ENCODE data around the gene PANX2. TPM values are rescaled to one million over a fixed set of nuclear protein-coding genes. Genes with fewer than 3 reads are reported as not detected.
"Not testable (repeated sequence)": the region's sequence is repeated elsewhere in the genome, so short reads cannot be mapped to it uniquely, and the experiment has no call there.

Gene PANX2
- total RNA-seq, 1 donor from 2014 or later, result 4.2 TPM

GRCh38 chr22:50141891-50142363, 28.6 kb upstream of the PANX2 start:
- peaks cover 4% of the 10 kb centered on the region for H3K4me1 ChIP-seq
- no peak overlapping the region for H3K27ac ChIP-seq
- TF ChIP-seq POLR2AphosphoS5 (IDR thresholded peaks at IDR 0.05; ENCODE audit: insufficient read depth in 1 of 2, low read depth in 1 of 2), result no peak
- TF ChIP-seq POLR2A (IDR thresholded peaks at IDR 0.05), result no peak
- TF ChIP-seq CTCF (IDR thresholded peaks at IDR 0.05), result no peak
- H3K9me3 ChIP-seq, result no peaks in the 10 kb centered on the region
- H3K4me3 ChIP-seq, result no peak overlapping the region
- intact Hi-C loops (cut with DNase I), result no loop called here
- H3K27me3 ChIP-seq, result no peaks in the 10 kb centered on the region
- no peaks in the 10 kb centered on the region for H3K36me3 ChIP-seq
- DNase-seq (ENCODE audit: extremely low spot score in 2 of 2), result no peak

- intact Hi-C loops (cut with DNase I), result no loop called here
- Histone ChIP-seq H3K4me3 (no peak overlapping the region), H3K9me3 (no peaks in the 10 kb centered on the region), H3K27ac (no peak overlapping the region), H3K4me1 (peaks cover 4% of the 10 kb centered on the region), H3K27me3 (no peaks in the 10 kb centered on the region), H3K36me3 (no peaks in the 10 kb centered on the region)
- DNase-seq (ENCODE audit: extremely low spot score in 2 of 2), result no peak
- TF ChIP-seq CTCF (IDR thresholded peaks at IDR 0.05) (no peak), POLR2AphosphoS5 (IDR thresholded peaks at IDR 0.05; ENCODE audit: insufficient read depth in 1 of 2, low read depth in 1 of 2) (no peak), POLR2A (IDR thresholded peaks at IDR 0.05) (no peak)
Observed at GRCh38 chr22:50143096-50143495, 27.4 kb upstream of the PANX2 start.

GRCh38 chr22:50144005-50144614, 26.4 kb upstream of the PANX2 start:
- H3K36me3 ChIP-seq, result no peaks in the 10 kb centered on the region
- H3K27me3 ChIP-seq, result no peaks in the 10 kb centered on the region
- no peaks in the 10 kb centered on the region for H3K9me3 ChIP-seq
- DNase-seq (ENCODE audit: extremely low spot score in 2 of 2), result no peak
- TF ChIP-seq POLR2AphosphoS5 (IDR thresholded peaks at IDR 0.05; ENCODE audit: insufficient read depth in 1 of 2, low read depth in 1 of 2), result no peak
- H3K27ac ChIP-seq, result no peak overlapping the region
- peaks cover 4% of the 10 kb centered on the region for H3K4me1 ChIP-seq
- intact Hi-C loops (cut with DNase I), result no loop called here
- H3K4me3 ChIP-seq, result no peak overlapping the region

GRCh38 chr22:50145721-50146438, 24.7 kb upstream of the PANX2 start:
- TF ChIP-seq POLR2AphosphoS5 (IDR thresholded peaks at IDR 0.05; ENCODE audit: insufficient read depth in 1 of 2, low read depth in 1 of 2), result no peak
- no peak for TF ChIP-seq CTCF (IDR thresholded peaks at IDR 0.05)
- TF ChIP-seq POLR2A (IDR thresholded peaks at IDR 0.05), result no peak
- H3K9me3 ChIP-seq, result no peaks in the 10 kb centered on the region
- H3K4me1 ChIP-seq, result peaks cover 4% of the 10 kb centered on the region
- DNase-seq (ENCODE audit: extremely low spot score in 2 of 2), result no peak
- no peak overlapping the region for H3K4me3 ChIP-seq
- no peaks in the 10 kb centered on the region for H3K36me3 ChIP-seq
- intact Hi-C loops (cut with DNase I), result no loop called here
- no peak overlapping the region for H3K27ac ChIP-seq
- no peaks in the 10 kb centered on the region for H3K27me3 ChIP-seq

GRCh38 chr22:50146439-50147238, 23.9 kb upstream of the PANX2 start:
- no peak for DNase-seq (ENCODE audit: extremely low spot score in 2 of 2)
- no peaks in the 10 kb centered on the region for H3K36me3 ChIP-seq
- no peaks in the 10 kb centered on the region for H3K27me3 ChIP-seq
- intact Hi-C loops (cut with DNase I), result no loop called here
- H3K27ac ChIP-seq, result no peak overlapping the region
- no peak overlapping the region for H3K4me3 ChIP-seq
- no peaks in the 10 kb centered on the region for H3K9me3 ChIP-seq
- TF ChIP-seq CTCF (IDR thresholded peaks at IDR 0.05) (peak in 2 of 3 experiments; percentile 44 to 55), POLR2AphosphoS5 (IDR thresholded peaks at IDR 0.05; ENCODE audit: insufficient read depth in 1 of 2, low read depth in 1 of 2) (peak in 1 of 2 donors; percentile 13), POLR2A (IDR thresholded peaks at IDR 0.05) (no peak)
- H3K4me1 ChIP-seq, result peaks cover 4% of the 10 kb centered on the region

GRCh38 chr22:50147258-50148165, 23.0 kb upstream of the PANX2 start:
- DNase-seq (ENCODE audit: extremely low spot score in 2 of 2); H3K4me3 ChIP-seq; H3K36me3 ChIP-seq; H3K27me3 ChIP-seq; intact Hi-C loops (cut with DNase I); H3K27ac ChIP-seq; H3K4me1 ChIP-seq; H3K9me3 ChIP-seq: not testable (repeated sequence)
